IPS DF 4.7 (cell line): ENCODE measurements around the gene FNDC3A.

Experiments
- DNase-seq: peaks from one replicate; pipeline ENCODE4 v3.0.0-alpha.2; 2013; ENCODE audit warnings: low spot score; ENCODE audit errors: extremely low read depth

The FNDC3A gene

GRCh38 chr13:49217962-49218492, 242.3 kb downstream of the FNDC3A start:
- no peak for DNase-seq

GRCh38 chr13:49218493-49219051, 242.9 kb downstream of the FNDC3A start:
- DNase-seq, result no peak

- no peak for DNase-seq
Observed at GRCh38 chr13:49219647-49220035, 243.9 kb downstream of the FNDC3A start.

- no peak for DNase-seq
Observed at GRCh38 chr13:49220036-49220855, 244.5 kb downstream of the FNDC3A start, which contains the start of gene MLNR. MLNR (plus strand) TSS chr13:49220338; CDS start chr13:49220338, 0 bp downstream.

- no peak for DNase-seq
Observed at GRCh38 chr13:49220856-49221589, 245.3 kb downstream of the FNDC3A start.

- DNase-seq, result no peak
Observed at GRCh38 chr13:49221590-49221965, 245.9 kb downstream of the FNDC3A start.

GRCh38 chr13:49225223-49226042, 249.7 kb downstream of the FNDC3A start:
- DNase-seq, result no peak

- no peak for DNase-seq
Observed at GRCh38 chr13:49226613-49227012, 250.9 kb downstream of the FNDC3A start.

- DNase-seq, result no peak
Observed at GRCh38 chr13:49234741-49235140, 259.0 kb downstream of the FNDC3A start.

- DNase-seq, result no peak
Observed at GRCh38 chr13:49235856-49236431, 260.2 kb downstream of the FNDC3A start.

GRCh38 chr13:49238621-49239020, 262.9 kb downstream of the FNDC3A start:
- no peak for DNase-seq

- no peak for DNase-seq
Observed at GRCh38 chr13:49240017-49240416, 264.3 kb downstream of the FNDC3A start.

GRCh38 chr13:49241296-49241695, 265.6 kb downstream of the FNDC3A start:
- DNase-seq, result no peak

- DNase-seq, result no peak
Observed at GRCh38 chr13:49245101-49245500, 269.4 kb downstream of the FNDC3A start.

- DNase-seq, result no peak
Observed at GRCh38 chr13:49246850-49247642, 271.3 kb downstream of the FNDC3A start.

- peak; percentile 86 for DNase-seq
Observed at GRCh38 chr13:49247643-49248621, 272.2 kb downstream of the FNDC3A start, which contains the start of gene CDADC1. CDADC1 (plus strand) TSS chr13:49247925; CDS start chr13:49248038, 113 bp downstream.

- DNase-seq, result no peak
Observed at GRCh38 chr13:49248622-49249002, 272.9 kb downstream of the FNDC3A start.

- DNase-seq, result no peak
Observed at GRCh38 chr13:49251326-49251725, 275.6 kb downstream of the FNDC3A start.

GRCh38 chr13:49253310-49253709, 277.6 kb downstream of the FNDC3A start:
- DNase-seq, result no peak
